Endothelial cell (in vitro differentiated cells): Measurements from ENCODE around the gene GXYLT2. TPM values are rescaled to one million over a fixed set of nuclear protein-coding genes. Genes with fewer than 3 reads are reported as not detected.

Source experiments
- DNase-seq: peaks from one replicate; pipeline ENCODE4 v3.0.0; 2021; ENCODE audit warnings: low spot score
- H3K27ac Mint-ChIP-seq: one replicate; pipeline ENCODE4 v1.8.0; 2021; ENCODE audit warnings: mixed read lengths, inconsistent platforms; ENCODE audit not compliant: unreplicated experiment
- H3K27me3 Mint-ChIP-seq: one replicate; pipeline ENCODE4 v1.8.0; 2021; ENCODE audit warnings: mild to moderate bottlenecking, moderate library complexity, mixed read lengths, inconsistent platforms; ENCODE audit not compliant: unreplicated experiment
- H3K36me3 Mint-ChIP-seq: one replicate; pipeline ENCODE4 v1.8.0; 2021; ENCODE audit warnings: mild to moderate bottlenecking, low read depth, mixed read lengths, inconsistent platforms; ENCODE audit not compliant: unreplicated experiment
- H3K4me1 Mint-ChIP-seq: one replicate; pipeline ENCODE4 v1.8.0; 2021; ENCODE audit warnings: mild to moderate bottlenecking, mixed read lengths, inconsistent platforms; ENCODE audit not compliant: unreplicated experiment
- H3K4me3 Mint-ChIP-seq: one replicate; pipeline ENCODE4 v1.8.0; 2021; ENCODE audit warnings: mild to moderate bottlenecking, mixed read lengths, inconsistent platforms; ENCODE audit not compliant: unreplicated experiment
- H3K9me3 Mint-ChIP-seq: one replicate; pipeline ENCODE4 v1.8.0; 2021; ENCODE audit warnings: mixed read lengths, inconsistent platforms; ENCODE audit not compliant: unreplicated experiment
- total RNA-seq: library from RNA; stranded (reverse); fragmentation: NEBNext Ultra II Directional; extraction: Animal tissue kit (Norgen Biotek cat#: 25700); gene quantifications from one replicate; pipeline ENCODE4 v1.2.1, GENCODE V29; 2021; ENCODE audit not compliant: unreplicated experiment
- TF ChIP-seq, protein P1 (sequence below): fragments of 200-600 bp; sonication (generic); IDR thresholded peaks from one replicate; pipeline ENCODE4 v1.5.0; 2021; ENCODE audit warnings: antibody characterized with exemption; ENCODE audit not compliant: unreplicated experiment

Gene GXYLT2
- total RNA-seq, 1 donor from 2014 or later = 1.8 TPM

- Mint-ChIP-seq H3K27me3 (no peaks in the 10 kb centered on the region), H3K9me3 (no peaks in the 10 kb centered on the region), H3K27ac (no peak overlapping the region), H3K36me3 (no peaks in the 10 kb centered on the region), H3K4me3 (no peak overlapping the region), H3K4me1 (peaks cover 4% of the 10 kb centered on the region)
- no peak for DNase-seq
- TF ChIP-seq, protein P1, sequence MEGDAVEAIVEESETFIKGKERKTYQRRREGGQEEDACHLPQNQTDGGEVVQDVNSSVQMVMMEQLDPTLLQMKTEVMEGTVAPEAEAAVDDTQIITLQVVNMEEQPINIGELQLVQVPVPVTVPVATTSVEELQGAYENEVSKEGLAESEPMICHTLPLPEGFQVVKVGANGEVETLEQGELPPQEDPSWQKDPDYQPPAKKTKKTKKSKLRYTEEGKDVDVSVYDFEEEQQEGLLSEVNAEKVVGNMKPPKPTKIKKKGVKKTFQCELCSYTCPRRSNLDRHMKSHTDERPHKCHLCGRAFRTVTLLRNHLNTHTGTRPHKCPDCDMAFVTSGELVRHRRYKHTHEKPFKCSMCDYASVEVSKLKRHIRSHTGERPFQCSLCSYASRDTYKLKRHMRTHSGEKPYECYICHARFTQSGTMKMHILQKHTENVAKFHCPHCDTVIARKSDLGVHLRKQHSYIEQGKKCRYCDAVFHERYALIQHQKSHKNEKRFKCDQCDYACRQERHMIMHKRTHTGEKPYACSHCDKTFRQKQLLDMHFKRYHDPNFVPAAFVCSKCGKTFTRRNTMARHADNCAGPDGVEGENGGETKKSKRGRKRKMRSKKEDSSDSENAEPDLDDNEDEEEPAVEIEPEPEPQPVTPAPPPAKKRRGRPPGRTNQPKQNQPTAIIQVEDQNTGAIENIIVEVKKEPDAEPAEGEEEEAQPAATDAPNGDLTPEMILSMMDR = no peak
Measured at GRCh38 chr3:73018790-73019441, 131.1 kb downstream of the GXYLT2 start.

GRCh38 chr3:73021301-73021835, 133.5 kb downstream of the GXYLT2 start:
- H3K4me3 Mint-ChIP-seq = no peak overlapping the region
- H3K27me3 Mint-ChIP-seq = no peaks in the 10 kb centered on the region
- no peaks in the 10 kb centered on the region for H3K36me3 Mint-ChIP-seq
- H3K4me1 Mint-ChIP-seq = peaks cover 19% of the 10 kb centered on the region
- no peak for DNase-seq
- TF ChIP-seq, protein P1 = no peak
- no peaks in the 10 kb centered on the region for H3K9me3 Mint-ChIP-seq
- peak overlapping the region; percentile 24 for H3K27ac Mint-ChIP-seq

DNA sequence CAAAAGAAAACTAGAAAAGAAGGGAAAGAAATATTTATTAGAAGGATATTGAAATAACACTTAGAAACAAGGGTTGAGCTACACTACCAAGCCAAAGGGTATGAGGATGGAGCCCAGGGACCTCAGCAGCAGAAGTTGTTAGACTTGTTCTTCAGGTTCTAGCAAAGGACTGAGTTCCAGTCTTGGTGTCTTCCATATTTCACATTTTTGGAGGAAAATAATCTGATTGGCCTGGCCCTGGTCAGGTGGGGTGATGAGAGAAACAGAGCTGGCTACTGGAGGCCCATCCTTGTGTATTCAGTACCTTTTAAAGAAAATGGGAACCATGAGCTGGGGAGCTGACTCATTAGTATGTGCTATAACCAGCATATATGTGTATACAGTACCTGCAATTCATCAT, 137.0 kb downstream of the GXYLT2 start:
- H3K4me3 Mint-ChIP-seq = no peak overlapping the region
- H3K27ac Mint-ChIP-seq = no peak overlapping the region
- H3K27me3 Mint-ChIP-seq = no peaks in the 10 kb centered on the region
- no peaks in the 10 kb centered on the region for H3K36me3 Mint-ChIP-seq
- TF ChIP-seq, protein P1 = no peak
- no peak for DNase-seq
- H3K4me1 Mint-ChIP-seq = peaks cover 22% of the 10 kb centered on the region
- H3K9me3 Mint-ChIP-seq = no peaks in the 10 kb centered on the region

- H3K9me3 Mint-ChIP-seq = no peaks in the 10 kb centered on the region
- H3K4me3 Mint-ChIP-seq = no peak overlapping the region
- H3K27me3 Mint-ChIP-seq = no peaks in the 10 kb centered on the region
- no peak overlapping the region for H3K27ac Mint-ChIP-seq
- TF ChIP-seq, protein P1 = no peak
- no peak for DNase-seq
- H3K36me3 Mint-ChIP-seq = no peaks in the 10 kb centered on the region
- peaks cover 18% of the 10 kb centered on the region for H3K4me1 Mint-ChIP-seq
Measured at GRCh38 chr3:73026111-73026759, 138.4 kb downstream of the GXYLT2 start.

Other genes with a start within 250 kb of the GXYLT2 start
- gene SHQ1, start 39.6 kb upstream of the GXYLT2 start, total RNA-seq = 26.9 TPM
- 100.0 TPM for gene PPP4R2, start 108.8 kb downstream of the GXYLT2 start, total RNA-seq
- 9.4 TPM for gene EBLN2, start 173.6 kb downstream of the GXYLT2 start, total RNA-seq